Fibroblast of pulmonary artery (primary cell): ENCODE results near the gene MDP1.
A peak's percentile ranks its signal among the peaks of the same experiment; 100 is the strongest.

ENCODE experiments used
- DNase-seq: peaks from one replicate; pipeline ENCODE4 v3.0.0-alpha.2; 2010; ENCODE audit warnings: low read depth
- H3K4me3 ChIP-seq: replicated peaks from 2 replicates; pipeline ENCODE4 v1.5.1; 2011; ENCODE audit warnings: low read depth, mild to moderate bottlenecking, control low read depth, low read length, moderate library complexity
- TF ChIP-seq, protein P1 (sequence below): IDR thresholded peaks from 2 replicates; pipeline ENCODE4 v1.5.1; 2011; ENCODE audit warnings: mild to moderate bottlenecking, control low read depth, low read length, inconsistent platforms; ENCODE audit errors: missing control alignments

The MDP1 gene

DNA sequence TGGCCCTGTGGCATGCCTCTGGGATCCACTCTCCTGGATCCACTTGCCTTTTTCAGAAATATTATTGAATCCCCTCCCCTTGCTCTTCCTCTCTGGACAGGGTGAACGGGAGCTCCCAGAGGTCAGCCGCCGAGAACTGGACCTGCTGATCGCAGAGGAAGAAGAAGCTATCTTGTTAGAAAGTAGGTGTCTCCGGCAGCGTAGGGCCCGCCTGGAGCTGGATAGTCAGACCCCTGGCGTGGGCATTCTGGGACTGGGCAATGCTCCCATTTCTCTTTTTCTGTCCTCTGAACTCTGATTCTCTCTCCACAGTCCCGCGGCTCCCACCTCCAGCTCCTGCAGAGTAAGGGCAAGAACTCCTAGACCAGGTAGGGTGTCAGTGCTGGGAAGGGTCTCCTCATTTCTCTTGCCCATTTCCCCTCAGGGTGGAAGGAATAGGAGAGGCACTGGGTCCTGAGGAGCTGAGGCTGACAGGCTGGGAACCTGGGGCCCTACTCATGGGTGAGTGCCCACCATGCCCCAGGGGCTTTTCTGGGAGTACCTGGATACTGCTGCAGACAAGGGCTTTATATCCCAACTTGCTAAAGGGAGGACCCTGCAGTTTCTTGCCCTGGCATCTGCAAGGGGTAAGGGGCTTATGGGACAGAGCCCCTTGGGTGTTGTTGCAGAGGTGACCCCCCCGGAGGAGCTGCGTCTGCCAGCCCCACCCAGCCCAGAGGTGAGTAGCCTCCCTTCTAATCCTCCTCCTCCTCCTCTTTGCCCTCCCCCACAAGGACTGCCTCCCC lies 38.6 kb downstream of the MDP1 start:
- no peak overlapping the region for H3K4me3 ChIP-seq
- DNase-seq: no peak
- TF ChIP-seq, protein P1, sequence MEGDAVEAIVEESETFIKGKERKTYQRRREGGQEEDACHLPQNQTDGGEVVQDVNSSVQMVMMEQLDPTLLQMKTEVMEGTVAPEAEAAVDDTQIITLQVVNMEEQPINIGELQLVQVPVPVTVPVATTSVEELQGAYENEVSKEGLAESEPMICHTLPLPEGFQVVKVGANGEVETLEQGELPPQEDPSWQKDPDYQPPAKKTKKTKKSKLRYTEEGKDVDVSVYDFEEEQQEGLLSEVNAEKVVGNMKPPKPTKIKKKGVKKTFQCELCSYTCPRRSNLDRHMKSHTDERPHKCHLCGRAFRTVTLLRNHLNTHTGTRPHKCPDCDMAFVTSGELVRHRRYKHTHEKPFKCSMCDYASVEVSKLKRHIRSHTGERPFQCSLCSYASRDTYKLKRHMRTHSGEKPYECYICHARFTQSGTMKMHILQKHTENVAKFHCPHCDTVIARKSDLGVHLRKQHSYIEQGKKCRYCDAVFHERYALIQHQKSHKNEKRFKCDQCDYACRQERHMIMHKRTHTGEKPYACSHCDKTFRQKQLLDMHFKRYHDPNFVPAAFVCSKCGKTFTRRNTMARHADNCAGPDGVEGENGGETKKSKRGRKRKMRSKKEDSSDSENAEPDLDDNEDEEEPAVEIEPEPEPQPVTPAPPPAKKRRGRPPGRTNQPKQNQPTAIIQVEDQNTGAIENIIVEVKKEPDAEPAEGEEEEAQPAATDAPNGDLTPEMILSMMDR: no peak

DNA sequence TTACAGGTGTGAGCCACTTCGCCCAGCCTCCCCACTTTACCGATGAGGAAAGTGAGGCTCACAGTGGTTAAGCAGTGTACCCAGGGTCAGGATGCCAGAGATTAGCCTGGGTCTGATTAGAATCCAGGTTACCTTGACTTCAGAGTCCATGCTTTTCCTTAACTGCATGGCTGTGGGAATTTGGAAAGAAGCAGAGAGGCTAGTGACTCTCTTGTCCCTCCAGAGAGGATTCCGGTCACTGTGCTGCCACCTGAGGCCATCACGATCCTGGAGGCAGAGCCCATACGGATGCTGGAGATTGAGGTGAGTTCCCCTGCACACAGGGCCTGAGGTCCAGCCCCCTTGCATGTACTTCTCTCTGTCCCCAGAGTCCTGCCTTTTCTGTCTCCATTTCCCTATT lies 39.3 kb downstream of the MDP1 start:
- TF ChIP-seq, protein P1: no peak
- DNase-seq: no peak
- no peak overlapping the region for H3K4me3 ChIP-seq

- no peak overlapping the region for H3K4me3 ChIP-seq
- TF ChIP-seq, protein P1: no peak
- no peak for DNase-seq
Observed at GRCh38 chr14:24172871-24173281, 43.0 kb downstream of the MDP1 start.

DNA sequence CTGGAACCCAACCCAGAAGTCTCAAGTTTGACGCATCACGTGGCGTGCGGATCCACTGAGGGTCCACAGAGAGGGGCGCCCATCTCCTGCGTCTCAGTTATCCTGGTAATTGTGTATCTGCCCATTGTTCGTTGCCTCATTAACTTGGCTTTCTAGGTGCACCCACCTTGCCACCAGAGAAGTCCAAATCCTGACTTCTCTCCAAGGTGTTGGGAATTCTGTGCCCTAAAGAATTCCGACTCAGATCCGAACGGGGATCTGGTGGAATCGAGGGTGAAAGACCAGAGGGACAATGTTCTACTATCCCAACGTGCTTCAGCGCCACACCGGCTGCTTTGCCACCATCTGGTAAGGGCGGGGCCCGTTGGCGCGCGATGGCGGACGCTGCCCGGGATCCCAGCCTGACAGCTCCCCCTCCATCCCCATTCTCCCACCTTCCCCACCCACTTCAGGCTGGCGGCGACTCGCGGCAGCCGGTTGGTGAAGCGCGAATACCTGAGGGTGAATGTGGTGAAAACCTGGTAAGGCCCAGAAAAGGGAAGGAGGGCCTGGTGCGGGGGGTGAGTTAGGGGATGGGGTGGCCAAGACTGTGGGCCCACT lies 43.5 kb downstream of the MDP1 start:
- TF ChIP-seq, protein P1: no peak
- H3K4me3 ChIP-seq: peak overlapping the region; percentile 23
- DNase-seq: no peak

DNA sequence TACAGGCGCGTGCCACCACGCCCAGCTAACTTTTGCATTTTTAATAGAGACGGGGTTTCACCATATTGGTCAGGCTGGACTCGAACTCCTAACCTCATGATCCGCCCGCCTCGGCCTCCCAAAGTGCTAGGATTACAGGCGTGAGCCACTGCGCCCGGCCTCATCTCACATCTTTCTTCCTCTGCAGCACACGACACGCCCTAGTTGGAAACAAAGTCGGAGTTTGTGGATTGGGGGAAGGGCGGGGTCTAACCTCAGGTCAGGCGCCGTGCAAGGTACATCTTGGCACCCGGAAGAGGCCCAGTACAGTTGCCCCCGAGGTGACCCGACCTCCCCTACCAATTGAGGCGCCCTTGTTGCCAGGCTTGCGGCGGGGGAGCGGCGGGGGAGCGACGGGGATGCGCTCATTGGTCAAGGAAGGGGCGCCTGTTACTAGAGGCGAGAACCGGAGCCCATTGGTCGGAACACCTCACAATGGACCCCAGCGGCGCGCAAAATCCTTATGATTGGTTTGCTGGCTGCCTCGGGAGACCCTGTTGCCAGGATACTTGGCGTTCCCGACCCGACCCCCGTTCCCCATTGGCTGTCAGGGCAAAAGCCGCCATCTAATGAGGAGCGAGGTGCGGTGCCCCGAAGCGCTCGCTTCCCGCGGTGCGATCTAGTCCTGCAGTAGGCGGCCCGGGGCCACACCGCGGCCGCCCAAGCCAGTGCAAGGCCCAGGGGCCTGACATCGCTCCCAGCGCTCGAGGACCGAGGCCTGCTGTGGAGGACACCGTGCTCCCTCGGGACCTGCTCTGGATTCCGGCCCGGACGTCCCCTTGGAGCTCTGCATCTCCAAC lies 44.2 kb downstream of the MDP1 start, which contains the start of gene REC8:
Gene REC8 (plus strand): TSS at position 659 of the 839 bp plus-strand sequence. CDS start 473 bp downstream, outside the sequence.
- TF ChIP-seq, protein P1: no peak
- DNase-seq: peak; percentile 72
- H3K4me3 ChIP-seq: peak within 1 kb of the TSS; percentile 23

GRCh38 chr14:24167469-24168114 lies 48.3 kb downstream of the MDP1 start:
- TF ChIP-seq, protein P1: no peak
- DNase-seq: no peak

More at GRCh38 chr14:24167469-24168114, 48.3 kb downstream of the MDP1 start:
- H3K4me3 ChIP-seq: no peak overlapping the region
